ENCODE results near the gene CHST11. TPM values are rescaled to one million over a fixed set of nuclear protein-coding genes. Genes with fewer than 3 reads are reported as not detected.

CHST11 gene
- total RNA-seq, 8 experiments from 2014 or later: 9.3 to 36.8 (median 12.9) TPM

GRCh38 chr12:104704224-104704779 lies 247.6 kb downstream of the CHST11 start:
- 40 to 100% (median 66%) methylated on average over 1 to 2 of the region's 7 CpGs; no CpG with 5 or more reads in 4 of the 10 experiments for WGBS, 10 experiments
- peaks cover 9 to 24% of the 10 kb centered on the region in 2 donors for H3K4me1 ChIP-seq (replicated peaks in 1 of 2)
- H3K4me3 ChIP-seq: no peak overlapping the region
- in situ Hi-C loops (cut with MboI; ENCODE audit: low pct_unique_long_range_greater_than_20kb in 2 of 9, low sequenced_read_pairs in 9 of 9, unreplicated experiment in 9 of 9): loop anchor here in 1 of 9 experiments (25.0 kb wide), 1 partner anchor 317 kb away; no protein-coding TSS in a partner anchor
- no peak overlapping the region for H3K27ac ChIP-seq
- no peak for ATAC-seq (replicated peaks in 6 of 8)

GRCh38 chr12:104707194-104707593 lies 250.4 kb downstream of the CHST11 start:
- no peak overlapping the region for H3K27ac ChIP-seq
- WGBS, 10 experiments: 32 to 100% (median 67%) methylated on average over 2 to 5 of the region's 5 CpGs
- no peak for ATAC-seq (replicated peaks in 6 of 8)

GRCh38 chr12:104707794-104708558 lies 251.2 kb downstream of the CHST11 start:
- no peak overlapping the region for H3K27ac ChIP-seq
- peaks cover 25 to 53% of the 10 kb centered on the region in 2 donors for H3K4me1 ChIP-seq (replicated peaks in 1 of 2)
- in situ Hi-C loops (cut with MboI; ENCODE audit: low pct_unique_long_range_greater_than_20kb in 2 of 9, low sequenced_read_pairs in 9 of 9, unreplicated experiment in 9 of 9): loop anchor here in 1 of 9 experiments (25.0 kb wide), 1 partner anchor 321 kb away; no protein-coding TSS in a partner anchor
- no peak overlapping the region for H3K4me3 ChIP-seq
- WGBS, 10 experiments: 40 to 91% (median 80%) methylated on average over 1 to 6 of the region's 9 CpGs; no CpG with 5 or more reads in 7 of the 10 experiments
- ATAC-seq (replicated peaks in 6 of 8): peak in 1 of 8 experiments; percentile 32

More at GRCh38 chr12:104707194-104707593, 250.4 kb downstream of the CHST11 start:
- Histone ChIP-seq H3K4me3 (no peak overlapping the region), H3K4me1 (replicated peaks in 1 of 2) (peaks cover 23 to 48% of the 10 kb centered on the region in 2 donors)
- in situ Hi-C loops (cut with MboI; ENCODE audit: low pct_unique_long_range_greater_than_20kb in 2 of 9, low sequenced_read_pairs in 9 of 9, unreplicated experiment in 9 of 9): loop anchor here in 1 of 9 experiments (25.0 kb wide), 1 partner anchor 320 kb away; no protein-coding TSS in a partner anchor

- ATAC-seq (replicated peaks in 6 of 8): peak in 1 of 8 experiments; percentile 29
- no peak overlapping the region for H3K27ac ChIP-seq
- in situ Hi-C loops (cut with MboI; ENCODE audit: low pct_unique_long_range_greater_than_20kb in 2 of 9, low sequenced_read_pairs in 9 of 9, unreplicated experiment in 9 of 9): loop anchor here in 1 of 9 experiments (25.0 kb wide), 1 partner anchor 322 kb away; no protein-coding TSS in a partner anchor
- H3K4me1 ChIP-seq (replicated peaks in 1 of 2): peaks cover 30 to 54% of the 10 kb centered on the region in 2 donors
- 40 to 100% (median 76%) methylated on average over 1 to 5 of the region's 7 CpGs; no CpG with 5 or more reads in 4 of the 10 experiments for WGBS, 10 experiments
- no peak overlapping the region for H3K4me3 ChIP-seq
Measured at GRCh38 chr12:104708891-104709290, 252.1 kb downstream of the CHST11 start.

DNA sequence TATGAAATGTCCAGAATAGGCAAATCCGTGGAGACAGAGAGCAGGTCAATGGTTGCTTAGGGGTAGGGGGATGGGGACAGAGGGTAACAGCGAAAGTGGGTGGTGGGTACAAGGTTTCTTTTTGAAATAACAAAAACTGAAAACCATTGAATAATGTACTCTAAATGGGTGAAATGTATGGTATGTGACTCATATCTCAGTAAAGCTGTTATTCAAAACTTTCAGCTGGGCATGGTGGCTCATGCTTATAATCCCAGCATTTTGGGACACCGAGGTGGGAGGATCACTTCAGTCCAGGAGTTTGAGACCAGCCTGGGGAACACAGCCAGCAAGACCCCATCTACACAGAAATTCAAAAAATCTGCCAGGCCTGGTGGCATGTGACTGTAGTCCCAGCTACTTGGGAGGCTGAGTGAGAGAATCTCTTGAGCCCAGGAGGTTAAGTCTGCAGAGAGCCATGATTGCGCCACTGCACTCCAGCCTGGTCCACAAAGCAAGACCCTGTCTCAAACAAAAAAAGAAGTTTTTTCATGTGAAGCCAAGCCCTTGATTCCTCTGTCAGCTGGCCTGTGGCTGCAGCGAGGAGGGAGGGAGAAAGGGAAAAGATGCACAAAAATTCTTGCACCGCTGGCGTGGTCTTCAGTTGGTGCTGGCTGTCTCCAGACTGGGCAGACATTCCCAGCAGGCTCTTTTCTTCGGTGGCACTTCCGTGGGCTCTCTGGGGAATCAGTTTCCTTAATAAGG lies 253.1 kb downstream of the CHST11 start:
- WGBS, 10 experiments: 20 to 93% (median 80%) methylated on average over 1 to 7 of the region's 9 CpGs; no CpG with 5 or more reads in 3 of the 10 experiments
- no peak for ATAC-seq (replicated peaks in 6 of 8)
- peaks cover 27 to 47% of the 10 kb centered on the region in 2 donors for H3K4me1 ChIP-seq (replicated peaks in 1 of 2)
- in situ Hi-C loops (cut with MboI; ENCODE audit: low pct_unique_long_range_greater_than_20kb in 2 of 9, low sequenced_read_pairs in 9 of 9, unreplicated experiment in 9 of 9): loop anchor here in 1 of 9 experiments (25.0 kb wide), 1 partner anchor 323 kb away; no protein-coding TSS in a partner anchor
- H3K27ac ChIP-seq: no peak overlapping the region
- H3K4me3 ChIP-seq: no peak overlapping the region

- ATAC-seq (replicated peaks in 6 of 8): peak in 5 of 8 experiments; percentile 10 to 77 (median 43)
- Histone ChIP-seq H3K27ac (no peak overlapping the region), H3K4me3 (no peak overlapping the region), H3K4me1 (replicated peaks in 1 of 2) (peaks cover 38 to 55% of the 10 kb centered on the region in 2 donors)
- whole genome bisulfite sequencing, 10 experiments: 7 to 96% (median 65%) methylated on average over 4 to 7 of the region's 8 CpGs
- in situ Hi-C loops (cut with MboI; ENCODE audit: low pct_unique_long_range_greater_than_20kb in 2 of 9, low sequenced_read_pairs in 9 of 9, unreplicated experiment in 9 of 9): loop anchor here in 1 of 9 experiments (25.0 kb wide), 1 partner anchor 324 kb away; no protein-coding TSS in a partner anchor
Measured at GRCh38 chr12:104710940-104711689, 254.4 kb downstream of the CHST11 start.

GRCh38 chr12:104712477-104712876 lies 255.7 kb downstream of the CHST11 start:
- Histone ChIP-seq H3K4me3 (no peak overlapping the region), H3K4me1 (replicated peaks in 1 of 2) (peaks cover 39 to 55% of the 10 kb centered on the region in 2 donors), H3K27ac (no peak overlapping the region)
- ATAC-seq (replicated peaks in 6 of 8): no peak
- in situ Hi-C loops (cut with MboI; ENCODE audit: low pct_unique_long_range_greater_than_20kb in 2 of 9, low sequenced_read_pairs in 9 of 9, unreplicated experiment in 9 of 9): loop anchor here in 1 of 9 experiments (25.0 kb wide), 1 partner anchor 325 kb away; no protein-coding TSS in a partner anchor
- 60 to 98% (median 72%) methylated on average over 1 to 6 of the region's 6 CpGs; no CpG with 5 or more reads in 4 of the 10 experiments for WGBS, 10 experiments

GRCh38 chr12:104712968-104713367 lies 256.2 kb downstream of the CHST11 start:
- in situ Hi-C loops (cut with MboI; ENCODE audit: low pct_unique_long_range_greater_than_20kb in 2 of 9, low sequenced_read_pairs in 9 of 9, unreplicated experiment in 9 of 9): loop anchor here in 1 of 9 experiments (25.0 kb wide), 1 partner anchor 326 kb away; no protein-coding TSS in a partner anchor
- H3K27ac ChIP-seq: no peak overlapping the region
- no peak for ATAC-seq (replicated peaks in 6 of 8)
- peaks cover 39 to 55% of the 10 kb centered on the region in 2 donors for H3K4me1 ChIP-seq (replicated peaks in 1 of 2)
- 40 to 95% (median 85%) methylated on average over 1 to 4 of the region's 5 CpGs; no CpG with 5 or more reads in 6 of the 10 experiments for WGBS, 10 experiments
- H3K4me3 ChIP-seq: no peak overlapping the region

DNA sequence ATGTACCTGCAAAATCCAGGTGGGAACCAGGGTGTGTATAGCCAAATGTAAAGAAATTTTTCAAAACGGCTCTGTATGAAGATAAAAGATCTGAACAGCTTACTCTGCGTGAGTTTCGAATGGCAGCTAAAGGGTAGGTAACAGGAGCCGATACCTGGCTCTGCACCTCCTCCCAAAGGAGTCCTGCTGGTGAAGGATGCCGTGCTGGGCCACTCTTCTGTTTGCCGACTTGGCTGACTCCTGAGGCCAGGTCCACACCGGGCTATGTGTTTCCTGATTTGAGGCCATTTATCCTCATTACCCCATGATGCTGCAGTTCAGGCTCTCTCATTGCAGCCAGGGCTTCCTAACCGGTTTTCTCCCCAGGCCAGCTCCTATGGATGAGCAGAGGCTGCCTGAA lies 256.7 kb downstream of the CHST11 start:
- 72 to 100% (median 76%) methylated on average over 3 to 7 of the region's 8 CpGs; no CpG with 5 or more reads in 5 of the 10 experiments for WGBS, 10 experiments
- no peak overlapping the region for H3K4me3 ChIP-seq
- in situ Hi-C loops (cut with MboI; ENCODE audit: low pct_unique_long_range_greater_than_20kb in 2 of 9, low sequenced_read_pairs in 9 of 9, unreplicated experiment in 9 of 9): loop anchor here in 1 of 9 experiments (25.0 kb wide), 1 partner anchor 326 kb away; no protein-coding TSS in a partner anchor
- no peak for ATAC-seq (replicated peaks in 6 of 8)
- H3K27ac ChIP-seq: no peak overlapping the region
- H3K4me1 ChIP-seq (replicated peaks in 1 of 2): peaks cover 39 to 56% of the 10 kb centered on the region in 2 donors

GRCh38 chr12:104714369-104714768 lies 257.6 kb downstream of the CHST11 start:
- Histone ChIP-seq H3K4me1 (replicated peaks in 1 of 2) (peaks cover 44 to 50% of the 10 kb centered on the region in 2 donors), H3K4me3 (no peak overlapping the region), H3K27ac (no peak overlapping the region)
- in situ Hi-C loops (cut with MboI; ENCODE audit: low pct_unique_long_range_greater_than_20kb in 2 of 9, low sequenced_read_pairs in 9 of 9, unreplicated experiment in 9 of 9): loop anchor here in 1 of 9 experiments (25.0 kb wide), 1 partner anchor 327 kb away; no protein-coding TSS in a partner anchor
- no peak for ATAC-seq (replicated peaks in 6 of 8)
- 71 to 100% (median 92%) methylated on average over 1 to 6 of the region's 6 CpGs; no CpG with 5 or more reads in 3 of the 10 experiments for WGBS, 10 experiments

GRCh38 chr12:104716172-104716571 lies 259.4 kb downstream of the CHST11 start:
- no peak for ATAC-seq (replicated peaks in 6 of 8)
- WGBS, 10 experiments: 68 to 100% (median 94%) methylated on average over 1 to 7 of the region's 7 CpGs; no CpG with 5 or more reads in 3 of the 10 experiments
- Histone ChIP-seq H3K4me1 (replicated peaks in 1 of 2) (peaks cover 55 to 58% of the 10 kb centered on the region in 2 donors), H3K4me3 (no peak overlapping the region), H3K27ac (peak overlapping the region; percentile 33 to 50)
- in situ Hi-C loops (cut with MboI; ENCODE audit: low pct_unique_long_range_greater_than_20kb in 2 of 9, low sequenced_read_pairs in 9 of 9, unreplicated experiment in 9 of 9): loop anchor here in 1 of 9 experiments (25.0 kb wide), 1 partner anchor 329 kb away; no protein-coding TSS in a partner anchor
